ENCODE results near the gene SLC6A17.

SLC6A17 gene

DNA sequence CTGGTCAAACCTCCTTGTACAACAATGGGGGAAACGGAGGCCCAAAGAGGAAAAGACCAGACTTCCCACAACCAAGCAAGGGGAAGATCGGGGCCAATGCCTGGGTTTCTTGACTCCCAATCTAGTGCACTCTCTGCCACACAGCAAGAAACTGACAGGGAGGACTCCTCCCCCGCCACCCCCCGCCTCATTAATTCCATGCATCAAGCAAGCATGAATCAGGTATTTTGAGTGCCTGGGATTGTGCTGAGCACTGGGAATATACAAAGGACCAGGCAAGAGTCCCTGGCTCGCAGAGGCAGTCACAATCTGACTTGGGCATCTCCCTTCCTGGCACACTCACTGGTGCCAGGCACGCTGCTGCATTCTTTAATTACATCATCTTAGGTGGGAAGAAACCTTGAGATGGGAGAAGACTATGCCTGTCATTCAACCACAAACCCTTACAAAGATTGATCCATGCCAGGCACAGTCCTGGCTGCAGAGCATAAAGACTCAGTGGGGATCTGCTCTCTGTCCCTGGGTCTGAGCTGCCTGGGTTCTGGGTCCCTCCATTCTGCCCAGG lies 55.4 kb downstream of the SLC6A17 start:
- FAIRE-seq = no peak

DNA sequence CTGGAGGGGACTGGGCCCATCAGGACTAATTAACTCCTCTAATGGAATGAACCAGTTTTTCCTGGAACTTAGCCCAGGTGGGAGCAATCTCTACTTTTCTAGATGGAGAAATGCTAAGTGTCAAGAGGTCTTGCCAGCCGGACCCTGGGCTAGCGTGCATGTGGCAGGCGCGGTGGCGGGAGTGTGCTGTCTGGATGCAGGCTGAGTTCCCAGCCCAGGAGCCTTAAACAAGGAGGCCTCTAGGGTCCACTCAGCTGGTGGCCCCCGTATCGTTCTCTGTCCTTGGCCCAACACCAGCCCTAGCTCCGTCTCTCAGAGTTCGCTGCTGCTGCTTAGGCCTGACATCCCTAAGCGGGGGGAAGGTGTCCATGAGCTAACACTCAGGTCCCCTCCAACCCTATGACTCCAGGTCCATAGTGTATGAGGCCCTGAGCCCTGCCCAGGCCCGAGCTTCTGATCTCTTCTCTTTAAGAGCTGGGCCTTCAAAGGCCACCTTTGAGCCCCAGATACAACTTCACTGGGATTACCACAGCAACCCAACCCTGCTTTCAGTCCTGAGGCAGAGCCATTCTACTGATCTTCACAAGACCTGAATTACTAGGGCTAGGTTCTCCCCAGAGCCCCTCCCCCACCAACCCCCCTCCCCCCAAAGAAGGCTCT lies 56.1 kb downstream of the SLC6A17 start:
- FAIRE-seq = no peak

DNA sequence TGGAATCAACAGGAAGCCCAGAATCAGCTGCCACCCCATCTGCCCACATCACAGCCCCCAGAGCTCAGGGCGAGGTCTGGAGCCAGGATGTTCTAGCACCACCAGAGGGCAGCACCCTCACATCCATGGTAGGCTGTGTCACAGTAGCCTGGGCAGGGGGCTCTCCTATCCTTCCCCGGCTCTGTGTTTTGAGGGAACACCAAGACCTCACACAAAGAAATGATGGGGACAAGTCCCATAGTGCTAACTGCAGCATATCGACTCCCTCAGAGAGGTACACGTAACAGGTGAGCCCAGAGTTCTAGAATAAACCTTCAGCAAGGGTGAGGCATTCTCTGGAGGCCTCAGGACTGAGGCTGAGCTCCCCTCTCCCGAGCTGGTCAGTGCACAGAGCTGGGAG lies 57.5 kb downstream of the SLC6A17 start:
- no peak for FAIRE-seq

GRCh38 chr1:110208916-110209645 lies 58.8 kb downstream of the SLC6A17 start:
- FAIRE-seq = no peak

DNA sequence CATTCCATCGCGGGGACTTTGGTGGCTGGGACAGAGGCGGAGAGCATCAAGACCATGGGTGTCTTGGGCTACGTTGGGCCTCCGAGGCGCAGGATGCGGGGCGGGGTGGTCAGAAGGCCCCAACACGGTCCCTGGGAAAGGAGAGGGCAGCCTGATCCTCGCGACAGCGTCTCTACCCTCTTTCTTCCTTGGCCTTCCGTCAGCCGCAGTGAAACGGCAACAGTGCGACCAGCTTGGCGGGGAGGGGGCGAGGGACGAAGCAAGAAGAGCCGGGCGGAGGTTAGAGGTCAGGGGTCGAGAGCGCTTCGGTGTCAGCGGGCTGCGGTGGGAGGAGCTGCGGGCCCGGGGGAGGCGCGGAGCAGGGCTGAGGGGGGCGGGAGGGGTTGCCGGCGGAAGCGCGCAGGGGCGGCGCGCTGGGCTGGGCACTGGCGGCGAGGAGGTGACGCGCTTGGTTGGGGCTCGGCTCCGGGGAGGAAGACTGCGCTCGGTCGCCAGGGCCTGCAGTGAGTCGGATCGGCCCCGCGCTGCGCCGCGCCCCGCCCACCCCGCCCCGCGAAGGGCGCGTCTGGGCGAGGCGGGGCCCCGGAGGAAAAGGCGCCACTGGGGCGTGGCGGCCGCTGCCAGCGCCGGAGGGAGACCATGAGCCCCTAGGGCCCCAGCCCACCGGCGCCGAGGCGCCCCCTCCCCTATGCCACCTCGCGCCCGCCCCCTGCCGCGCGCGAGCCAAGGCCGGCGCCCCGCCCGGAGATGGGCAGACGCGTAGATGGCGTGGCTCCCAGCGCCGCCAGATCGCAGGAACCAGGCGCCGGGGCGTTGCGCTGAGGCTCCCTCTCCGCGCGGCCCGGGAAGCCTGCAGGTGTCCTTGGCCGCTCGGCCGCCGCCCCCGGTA lies 59.7 kb downstream of the SLC6A17 start, which contains the start of gene KCNC4:
KCNC4 (plus strand) TSS at position 600 of the 889 bp plus-strand sequence. CDS start 1,186 bp downstream, outside the sequence.
- FAIRE-seq = no peak

DNA sequence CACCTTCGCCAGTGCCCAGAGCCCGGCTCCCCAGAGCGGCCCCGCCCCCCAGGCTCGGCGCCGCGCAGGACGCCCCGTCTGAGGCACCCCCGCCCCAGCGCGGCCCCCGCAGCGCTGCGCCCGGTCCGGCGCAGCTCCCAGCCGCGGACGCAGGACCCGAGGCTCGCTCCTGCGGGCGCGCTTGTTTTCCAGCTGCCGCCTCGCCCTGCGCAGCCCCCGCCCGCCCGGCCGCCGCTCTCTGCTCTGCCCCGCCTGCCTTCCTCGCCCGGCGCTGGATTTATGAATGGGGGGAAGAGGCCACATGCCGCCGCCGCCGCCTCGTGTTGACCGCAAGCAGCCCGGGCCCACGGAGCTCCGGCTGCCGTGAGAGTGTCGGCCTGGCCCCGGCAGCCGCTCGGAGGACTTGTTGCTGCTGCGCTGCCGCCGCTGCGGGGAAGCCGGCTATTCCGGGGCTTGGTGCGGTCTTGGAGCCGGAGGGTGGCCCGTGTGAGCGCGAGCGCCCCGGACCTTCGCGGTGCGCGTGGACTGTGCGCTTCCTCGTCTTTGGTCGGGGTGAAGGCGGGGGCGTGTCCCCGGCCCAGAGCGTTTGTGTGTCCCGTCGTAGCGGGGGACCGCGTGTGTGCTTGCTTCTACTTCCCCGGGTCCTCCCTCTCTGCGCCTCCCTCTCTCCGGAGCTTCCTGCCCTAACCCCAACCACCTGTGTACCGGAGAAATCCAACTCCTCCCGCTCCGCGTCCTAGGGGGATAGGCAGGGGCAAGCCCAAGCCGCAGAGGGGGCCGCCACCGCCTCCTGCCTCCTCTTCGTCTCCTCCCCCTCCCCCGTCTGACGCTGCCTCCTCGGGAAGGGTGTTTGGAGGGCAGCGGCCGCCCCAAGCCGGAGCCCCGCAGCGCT lies 60.6 kb downstream of the SLC6A17 start:
- no peak for FAIRE-seq

DNA sequence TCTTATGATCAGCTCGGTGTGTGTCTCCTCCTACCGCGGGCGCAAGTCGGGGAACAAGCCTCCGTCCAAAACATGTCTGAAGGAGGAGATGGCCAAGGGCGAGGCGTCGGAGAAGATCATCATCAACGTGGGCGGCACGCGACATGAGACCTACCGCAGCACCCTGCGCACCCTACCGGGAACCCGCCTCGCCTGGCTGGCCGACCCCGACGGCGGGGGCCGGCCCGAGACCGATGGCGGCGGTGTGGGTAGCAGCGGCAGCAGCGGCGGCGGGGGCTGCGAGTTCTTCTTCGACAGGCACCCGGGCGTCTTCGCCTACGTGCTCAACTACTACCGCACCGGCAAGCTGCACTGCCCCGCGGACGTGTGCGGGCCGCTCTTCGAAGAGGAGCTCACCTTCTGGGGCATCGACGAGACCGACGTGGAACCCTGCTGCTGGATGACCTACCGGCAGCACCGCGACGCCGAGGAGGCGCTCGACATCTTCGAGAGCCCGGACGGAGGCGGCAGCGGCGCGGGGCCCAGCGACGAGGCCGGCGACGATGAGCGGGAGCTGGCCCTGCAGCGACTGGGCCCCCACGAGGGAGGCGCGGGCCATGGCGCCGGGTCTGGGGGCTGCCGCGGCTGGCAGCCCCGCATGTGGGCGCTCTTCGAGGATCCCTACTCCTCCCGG lies 61.3 kb downstream of the SLC6A17 start:
- FAIRE-seq = no peak

DNA sequence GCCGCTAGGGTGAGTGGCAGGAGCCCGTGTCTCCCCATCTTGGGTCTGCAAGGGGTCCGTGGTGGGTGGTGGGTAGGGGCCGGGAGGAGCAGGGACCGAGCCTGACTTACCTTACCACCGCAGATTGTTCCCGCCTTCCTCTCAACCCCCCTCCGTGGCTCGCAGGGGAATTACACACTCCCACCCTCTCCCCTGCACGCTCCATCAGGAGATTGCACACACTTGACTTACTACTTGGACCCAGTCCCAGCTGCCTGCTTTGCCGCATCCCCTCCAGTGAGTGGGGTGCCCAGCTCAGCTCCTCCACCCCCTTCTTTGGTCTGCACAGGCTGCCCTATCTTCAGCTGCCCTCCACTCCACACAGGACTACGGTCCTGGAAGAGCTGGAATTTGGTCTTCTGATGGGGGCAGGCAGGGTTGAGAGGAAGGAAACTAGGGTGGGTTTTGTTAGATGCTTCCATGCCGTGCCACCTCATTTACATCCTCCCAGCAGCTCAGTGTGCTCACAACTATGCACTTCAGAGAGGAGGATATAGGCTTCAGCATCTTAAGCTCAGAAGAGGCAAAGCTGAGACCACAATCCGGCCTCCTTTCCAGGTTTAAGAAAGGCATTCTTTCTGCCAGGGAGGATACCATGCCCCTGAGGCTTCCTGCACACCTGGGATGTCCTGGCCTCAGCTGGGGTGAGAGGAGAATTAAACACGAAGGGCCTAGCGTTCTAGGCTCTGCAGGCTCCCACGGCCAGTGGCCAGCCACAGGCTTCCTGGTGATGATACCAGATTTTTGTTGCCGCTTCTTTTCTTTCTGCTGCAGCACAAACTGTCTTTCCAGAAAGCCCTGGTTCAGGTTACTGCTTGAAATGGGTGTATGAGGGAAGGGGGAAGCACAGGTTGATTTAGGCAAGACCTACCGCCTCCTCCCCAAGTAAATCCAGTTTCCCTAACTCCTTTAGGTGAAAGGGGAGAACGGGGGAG lies 62.2 kb downstream of the SLC6A17 start:
- no peak for FAIRE-seq

- no peak for FAIRE-seq
These were observed 62.8 kb downstream of the SLC6A17 start for GRCh38 chr1:110213143-110213540.

DNA sequence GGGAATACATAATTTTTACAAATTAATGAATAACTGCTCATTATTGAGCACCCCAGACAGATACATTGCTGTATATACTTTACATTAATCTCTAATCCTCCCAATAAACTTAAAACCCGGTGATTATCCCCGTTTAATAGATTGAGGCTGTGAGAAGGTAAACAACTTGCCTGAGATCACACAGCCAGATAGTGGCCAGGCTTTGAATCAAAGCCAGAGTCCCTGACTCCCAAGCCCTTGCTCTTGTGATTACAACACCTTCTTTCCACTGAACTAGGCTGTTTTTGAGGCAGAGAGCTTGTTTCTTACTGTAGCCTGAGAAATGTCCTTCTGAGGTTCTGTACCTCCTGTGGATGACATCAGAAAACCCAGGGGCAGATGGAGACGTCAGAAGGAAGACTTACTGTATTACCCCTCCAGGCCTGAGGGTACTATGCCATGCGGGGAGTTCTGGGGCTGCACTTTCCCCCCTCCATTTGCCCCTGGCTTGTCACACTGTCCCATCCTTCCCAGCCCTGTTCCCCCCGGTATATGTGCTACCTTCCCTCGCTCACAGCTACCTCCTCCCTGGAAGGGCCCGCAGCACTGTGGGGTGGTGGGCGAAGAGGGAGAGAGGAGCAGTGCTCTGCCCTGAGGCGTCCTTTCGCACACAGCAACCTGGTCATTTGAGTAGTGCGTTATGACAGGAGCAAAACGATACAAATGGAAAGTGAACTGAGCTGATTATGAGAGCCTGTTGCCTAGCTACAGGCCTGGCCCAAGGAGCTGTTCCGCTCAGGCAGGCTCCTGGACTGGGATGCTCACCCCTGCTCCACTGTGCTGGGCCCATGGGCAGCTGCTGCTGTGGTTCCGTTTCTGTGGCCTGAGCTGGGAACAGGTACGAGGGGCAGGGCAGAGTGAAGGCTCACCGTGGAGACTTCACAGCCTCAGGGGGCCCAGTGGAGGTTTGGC lies 64.4 kb downstream of the SLC6A17 start:
- no peak for FAIRE-seq

- no peak for FAIRE-seq
These were observed 65.6 kb downstream of the SLC6A17 start for GRCh38 chr1:110215621-110216515.

GRCh38 chr1:110216844-110217444 lies 66.7 kb downstream of the SLC6A17 start:
- FAIRE-seq = no peak

GRCh38 chr1:110218137-110218536 lies 67.8 kb downstream of the SLC6A17 start:
- no peak for FAIRE-seq

GRCh38 chr1:110218739-110219138 lies 68.4 kb downstream of the SLC6A17 start:
- no peak for FAIRE-seq

DNA sequence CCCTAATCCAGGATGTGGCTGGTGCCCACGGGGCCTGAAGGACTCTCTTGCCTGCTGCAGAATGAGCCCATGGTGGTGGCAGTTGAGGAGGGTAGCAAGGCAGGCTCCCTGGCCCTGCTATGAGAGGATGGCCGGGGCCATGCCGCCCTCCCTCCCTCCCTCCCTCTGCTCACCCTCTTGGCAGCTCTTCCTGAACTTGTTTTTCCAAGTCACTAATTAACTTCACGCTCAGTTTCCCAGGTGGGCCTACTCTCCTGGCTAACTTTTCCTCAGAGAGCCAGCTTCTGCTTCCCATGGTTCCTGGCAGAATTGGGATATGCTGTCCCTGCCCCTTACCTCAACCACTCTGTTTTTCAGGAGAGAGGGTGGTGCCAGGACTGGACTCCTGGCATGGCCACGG lies 70.0 kb downstream of the SLC6A17 start:
- no peak for FAIRE-seq

DNA sequence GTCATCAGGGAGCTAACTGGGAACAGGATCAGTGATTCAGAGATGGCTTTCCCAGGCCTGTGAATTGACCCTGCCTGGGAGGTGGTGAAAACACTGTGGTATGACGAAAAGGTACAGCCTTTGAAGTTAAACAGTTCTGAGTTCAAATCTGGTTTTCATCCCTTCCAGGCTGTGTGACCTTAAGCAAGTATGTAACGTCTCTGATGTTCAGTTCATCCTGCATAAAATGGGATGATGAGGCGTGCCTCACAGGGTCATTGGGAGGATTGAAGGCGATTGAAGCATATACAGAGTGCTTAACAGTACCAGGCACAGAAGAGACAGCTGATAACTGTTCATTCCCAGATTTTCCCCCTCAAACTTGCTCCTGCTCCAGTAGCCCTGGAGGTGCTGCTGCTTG lies 70.8 kb downstream of the SLC6A17 start:
- no peak for FAIRE-seq

GRCh38 chr1:110223127-110223526 lies 72.8 kb downstream of the SLC6A17 start:
- FAIRE-seq = no peak

DNA sequence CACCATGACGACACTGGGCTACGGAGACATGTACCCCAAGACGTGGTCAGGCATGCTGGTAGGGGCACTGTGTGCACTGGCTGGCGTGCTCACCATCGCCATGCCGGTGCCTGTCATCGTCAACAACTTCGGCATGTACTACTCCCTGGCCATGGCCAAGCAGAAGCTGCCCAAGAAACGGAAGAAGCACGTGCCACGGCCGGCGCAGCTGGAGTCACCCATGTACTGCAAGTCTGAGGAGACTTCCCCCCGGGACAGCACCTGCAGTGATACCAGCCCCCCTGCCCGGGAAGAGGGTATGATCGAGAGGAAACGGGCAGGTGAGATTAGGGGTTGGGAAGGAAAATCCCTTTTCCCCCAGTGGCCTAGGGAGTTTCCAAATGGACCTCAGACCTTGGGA lies 73.3 kb downstream of the SLC6A17 start:
- no peak for FAIRE-seq

Data from TTC549 (cell line).